ENCODE measurements around the gene CR1. TPM values are rescaled to one million over a fixed set of nuclear protein-coding genes. Genes with fewer than 3 reads are reported as not detected.
A peak's percentile ranks its signal among the peaks of the same experiment; 100 is the strongest.
"Not testable (repeated sequence)": the region's sequence is repeated elsewhere in the genome, so short reads cannot be mapped to it uniquely, and the experiment has no call there.

The CR1 gene
- total RNA-seq, 1 donor from 2014 or later = 1.5 TPM

- DNase-seq = not testable (repeated sequence)
Measured at GRCh38 chr1:207591205-207591604, 95.2 kb downstream of the CR1 start.

GRCh38 chr1:207594095-207594494 is 98.1 kb downstream of the CR1 start:
- DNase-seq = not testable (repeated sequence)

GRCh38 chr1:207603777-207604176 is 107.8 kb downstream of the CR1 start:
- no peak for DNase-seq

DNA sequence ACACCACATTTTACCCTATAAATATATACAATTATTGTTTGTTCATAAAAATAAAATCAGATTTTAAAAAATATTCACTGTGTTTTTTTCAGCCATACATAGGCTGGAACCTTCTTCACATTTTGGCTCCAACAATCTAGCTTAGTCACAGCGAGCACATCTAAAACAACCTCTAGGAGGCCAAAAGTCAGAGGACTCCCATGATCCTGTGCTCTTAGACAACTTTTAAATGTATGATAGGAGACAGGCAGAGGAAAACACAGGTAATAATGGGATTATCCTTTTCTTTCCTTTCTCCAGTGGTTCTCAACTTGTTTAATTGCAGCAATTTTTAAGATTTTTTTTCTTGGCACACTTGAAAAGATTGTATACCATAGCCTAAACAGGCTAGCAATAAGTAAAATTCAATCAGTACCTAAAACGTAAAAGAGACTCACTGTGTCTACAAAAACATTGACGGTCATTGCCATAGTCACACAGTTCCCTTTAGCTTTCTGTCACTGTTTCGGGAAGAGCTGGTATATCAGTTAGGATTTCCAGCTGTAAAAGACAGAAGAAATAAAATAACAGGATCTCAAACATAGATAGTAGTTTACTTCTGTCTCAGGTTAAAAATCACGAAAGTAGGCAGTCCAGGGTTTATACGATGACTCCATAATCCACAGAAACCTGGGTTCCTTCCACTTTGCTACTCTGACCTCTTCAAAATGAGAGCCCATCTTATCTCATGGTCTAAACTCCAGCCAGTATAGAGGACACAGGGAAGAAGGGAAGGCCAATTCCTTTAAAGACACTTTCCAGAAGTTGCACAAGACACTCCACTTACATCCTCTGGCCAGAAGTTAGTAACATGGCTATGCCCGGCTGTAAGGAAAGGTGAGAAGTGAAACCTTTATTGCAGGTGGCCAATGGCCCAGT is 109.7 kb downstream of the CR1 start:
- no peak for DNase-seq

GRCh38 chr1:207606362-207606755 is 110.4 kb downstream of the CR1 start:
- DNase-seq = no peak

DNA sequence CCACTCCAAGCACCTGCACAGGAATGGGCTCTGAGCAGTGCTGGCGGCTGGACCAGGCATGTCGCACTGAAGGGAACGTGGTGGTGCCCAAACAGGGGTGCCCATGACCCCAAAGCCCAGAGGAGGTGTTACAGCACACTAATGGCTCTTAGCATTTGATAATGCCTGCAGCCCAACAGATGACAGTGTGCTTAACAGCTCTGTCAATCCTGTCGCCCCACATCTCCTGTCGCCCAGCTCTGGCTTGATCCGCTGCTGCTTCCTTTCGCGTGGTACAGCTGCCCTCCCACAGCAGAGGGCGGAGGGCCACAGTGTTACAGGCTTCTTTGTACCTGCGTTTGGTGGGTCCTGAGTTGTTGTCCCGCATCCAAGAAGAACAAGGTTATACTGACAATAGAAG is 116.8 kb downstream of the CR1 start:
- no peak for DNase-seq

DNA sequence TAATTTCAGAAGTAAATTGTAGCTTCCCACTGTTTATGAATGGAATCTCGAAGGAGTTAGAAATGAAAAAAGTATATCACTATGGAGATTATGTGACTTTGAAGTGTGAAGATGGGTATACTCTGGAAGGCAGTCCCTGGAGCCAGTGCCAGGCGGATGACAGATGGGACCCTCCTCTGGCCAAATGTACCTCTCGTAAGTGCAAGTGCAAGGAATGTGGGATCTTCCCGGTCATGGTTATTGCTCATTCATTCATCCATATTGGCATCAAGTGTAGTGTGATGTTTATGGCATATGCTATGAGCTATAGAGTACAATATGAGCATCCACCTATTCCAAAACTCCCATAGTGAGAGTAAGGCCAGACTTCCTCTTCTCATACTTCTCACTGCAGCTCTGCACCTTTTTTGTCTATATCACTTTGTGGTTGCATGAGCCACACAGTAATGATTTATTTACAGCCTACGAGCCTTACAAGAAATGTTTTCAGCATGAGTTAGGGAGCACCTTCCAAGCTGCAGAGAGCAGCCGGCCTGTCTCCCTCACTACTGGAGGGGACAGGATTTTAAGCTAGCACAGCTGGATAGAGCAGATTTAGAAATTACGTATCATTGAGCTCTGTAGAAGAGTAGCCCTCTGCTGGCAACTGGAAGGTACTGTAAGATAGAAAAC is 124.0 kb downstream of the CR1 start:
- peak; percentile 79 for DNase-seq

- no peak for DNase-seq
Measured at GRCh38 chr1:207620543-207620893, 124.6 kb downstream of the CR1 start.

DNA sequence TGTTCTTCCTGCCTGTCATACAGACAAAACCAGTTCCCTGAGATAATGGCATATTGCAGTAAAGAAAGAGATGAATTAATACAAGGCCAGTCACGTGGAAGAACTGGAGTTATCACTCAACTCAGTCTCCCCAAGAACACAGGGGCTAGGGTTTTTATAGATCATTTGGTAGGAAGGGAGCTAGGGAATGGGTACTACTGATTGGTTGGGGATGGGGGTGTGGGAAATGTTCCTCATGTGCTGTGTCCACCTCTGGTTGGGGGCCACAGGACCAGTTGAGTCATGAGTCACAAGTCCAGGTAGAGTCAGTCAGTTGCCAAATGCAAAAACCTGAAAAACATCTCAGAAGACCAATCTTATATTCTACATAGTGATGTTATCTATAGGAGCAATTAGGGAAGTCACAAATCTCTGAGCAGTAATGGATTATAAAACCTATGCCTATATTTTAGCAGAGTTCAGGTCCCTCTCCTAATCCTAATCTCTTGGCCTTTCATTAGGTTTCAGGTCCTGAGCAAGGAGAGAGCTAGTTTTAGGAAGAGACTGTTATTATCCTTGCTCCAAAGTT is 129.6 kb downstream of the CR1 start:
- not testable (repeated sequence) for DNase-seq

DNA sequence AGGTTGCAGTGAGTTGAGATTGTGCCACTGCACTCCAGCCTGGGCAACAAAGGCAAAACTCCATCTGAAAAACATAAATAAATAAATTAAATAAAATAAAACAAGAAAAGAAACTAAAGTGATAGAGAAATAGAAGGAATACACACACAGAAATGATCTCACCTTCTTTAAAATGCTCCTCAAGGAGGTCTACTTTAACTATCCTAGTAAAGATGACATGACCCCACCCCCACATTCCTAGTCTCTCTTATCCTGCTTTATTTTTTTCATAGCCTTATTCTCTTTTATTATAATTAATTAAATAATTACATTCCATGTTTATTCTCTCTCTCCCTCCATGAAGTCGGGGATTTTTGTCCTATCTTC is 131.0 kb downstream of the CR1 start:
- no peak for DNase-seq

DNA sequence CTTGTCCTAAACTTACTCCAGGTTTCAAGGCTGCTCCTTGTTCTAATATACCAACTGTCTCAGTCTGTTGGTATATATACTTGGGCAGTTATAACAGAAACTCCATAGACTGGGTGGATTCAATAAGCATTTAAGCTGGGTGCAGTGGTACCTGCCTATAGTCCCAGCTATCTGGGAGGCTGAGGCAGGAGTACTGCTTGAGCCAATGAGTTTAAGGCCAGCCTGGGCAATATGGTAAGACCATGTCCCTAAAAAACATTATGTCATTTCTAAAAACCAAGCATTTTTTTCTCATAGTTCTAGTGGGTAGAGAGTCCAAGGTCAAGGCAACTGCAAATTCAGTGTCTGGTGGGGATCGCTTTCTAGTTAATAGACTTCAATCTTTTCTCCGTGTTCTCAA is 131.5 kb downstream of the CR1 start:
- DNase-seq = no peak

- no peak for DNase-seq
Measured at GRCh38 chr1:207628776-207629175, 132.8 kb downstream of the CR1 start.

DNA sequence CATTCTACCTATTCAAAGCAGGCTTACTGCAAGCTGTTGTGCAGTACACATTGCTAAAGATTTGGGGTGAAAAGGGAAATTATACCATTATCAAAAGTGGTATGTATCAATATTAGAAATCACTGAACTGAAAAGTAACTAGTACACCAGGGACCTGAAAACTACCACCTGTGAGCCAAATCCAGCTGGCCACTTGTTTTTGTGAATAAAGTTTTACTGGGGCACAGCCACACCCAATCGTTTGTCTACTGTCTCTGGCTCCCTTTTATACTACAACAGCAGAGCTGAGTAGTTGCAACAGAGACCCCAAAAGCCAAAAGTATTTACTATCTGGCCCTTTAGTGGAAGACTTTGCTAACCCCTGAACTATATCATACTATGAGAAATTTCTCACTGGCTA is 135.2 kb downstream of the CR1 start:
- no peak for DNase-seq

GRCh38 chr1:207633226-207633625 is 137.3 kb downstream of the CR1 start:
- DNase-seq = no peak

DNA sequence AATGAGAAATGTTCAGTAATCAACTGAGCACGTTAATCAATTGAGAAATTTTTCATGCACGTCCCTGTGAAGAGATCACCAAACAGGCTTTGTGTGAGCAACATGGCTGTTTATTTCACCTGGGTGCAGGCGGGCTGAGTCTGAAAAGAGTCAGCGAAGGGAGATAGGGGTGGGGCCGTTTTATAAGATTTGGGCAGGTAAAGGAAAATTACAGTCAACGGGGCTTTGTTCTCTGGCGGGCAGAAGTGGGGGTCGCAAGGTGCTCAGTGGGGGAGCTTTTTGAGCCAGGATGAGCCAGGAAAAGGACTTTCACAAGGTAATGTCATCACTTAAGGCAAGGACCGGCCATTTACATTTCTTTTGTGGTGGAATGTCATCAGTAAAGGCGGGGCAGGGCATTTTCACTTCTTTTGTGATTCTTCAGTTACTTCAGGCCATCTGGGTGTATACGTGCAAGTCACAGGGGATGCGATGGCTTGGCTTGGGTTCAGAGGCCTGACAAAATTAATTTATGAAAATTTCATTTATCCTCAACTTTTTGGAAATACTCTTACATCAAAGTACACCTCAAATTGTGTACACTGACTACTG is 137.8 kb downstream of the CR1 start:
- not testable (repeated sequence) for DNase-seq

GRCh38 chr1:207634293-207634692 is 138.3 kb downstream of the CR1 start:
- not testable (repeated sequence) for DNase-seq

GRCh38 chr1:207635569-207636186 is 139.7 kb downstream of the CR1 start:
- DNase-seq = not testable (repeated sequence)

GRCh38 chr1:207638487-207639145 is 142.7 kb downstream of the CR1 start:
- not testable (repeated sequence) for DNase-seq

- DNase-seq = not testable (repeated sequence)
Measured at GRCh38 chr1:207639362-207639761, 143.4 kb downstream of the CR1 start.

DNA sequence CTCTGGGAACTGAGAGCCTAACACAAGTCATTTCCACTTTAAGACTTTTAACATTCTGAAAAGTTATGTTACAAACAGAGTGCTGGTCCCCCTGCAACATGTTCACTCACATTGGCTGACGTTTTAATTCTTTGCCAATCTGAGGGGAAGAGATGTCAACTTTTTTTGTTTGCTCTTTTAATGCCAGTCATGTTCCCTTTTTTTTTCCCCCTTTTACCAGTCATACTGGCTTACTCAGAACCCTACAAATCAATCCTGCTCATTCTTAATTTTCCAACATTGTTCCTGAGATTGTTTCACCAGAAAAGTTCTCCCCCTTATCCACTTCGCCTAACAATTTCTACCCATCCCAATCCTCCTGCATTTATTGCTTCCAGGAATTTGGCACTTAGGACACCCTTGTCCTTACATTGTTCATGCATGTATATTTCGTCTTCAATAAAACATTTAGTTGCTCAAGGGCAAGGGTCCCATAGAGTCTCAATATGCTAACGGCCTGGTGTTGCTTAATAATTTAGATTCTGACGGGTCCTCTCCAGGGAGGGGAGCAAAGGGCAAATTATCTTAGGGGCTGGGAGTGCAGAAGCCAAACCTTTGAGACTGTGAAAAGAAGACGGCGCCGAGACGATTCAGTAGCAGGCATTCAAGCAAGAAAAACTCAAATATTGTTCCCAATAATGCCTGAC is 148.4 kb downstream of the CR1 start:
- DNase-seq = no peak

Data from tongue (tissue), 2 donors.